ENCODE data around the gene STRN.

DNA sequence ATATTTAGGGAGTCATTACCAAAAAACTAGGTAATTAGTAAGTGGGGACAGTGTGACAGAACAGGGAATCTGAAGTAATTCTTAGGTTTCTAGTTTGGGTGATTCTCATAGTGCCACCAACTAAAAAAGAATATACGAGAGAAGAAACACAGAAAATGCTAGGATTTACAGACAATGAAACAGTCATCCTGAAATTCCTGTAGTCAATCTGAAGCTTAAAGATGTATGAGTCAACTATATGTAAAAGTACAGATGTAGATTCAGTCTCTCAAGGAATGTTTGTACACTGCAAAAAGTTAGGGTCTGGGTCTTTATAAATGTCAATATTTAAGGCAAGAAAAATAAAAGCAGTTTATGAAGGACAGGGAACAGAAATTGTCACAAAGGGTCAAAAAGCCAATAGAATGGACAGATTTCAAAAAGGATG lies 107.0 kb downstream of the STRN start:
- no peak for TF ChIP-seq BHLHE40 (IDR thresholded peaks at IDR 0.05; ENCODE audit: borderline replicate concordance)
- TF ChIP-seq, protein P1, sequence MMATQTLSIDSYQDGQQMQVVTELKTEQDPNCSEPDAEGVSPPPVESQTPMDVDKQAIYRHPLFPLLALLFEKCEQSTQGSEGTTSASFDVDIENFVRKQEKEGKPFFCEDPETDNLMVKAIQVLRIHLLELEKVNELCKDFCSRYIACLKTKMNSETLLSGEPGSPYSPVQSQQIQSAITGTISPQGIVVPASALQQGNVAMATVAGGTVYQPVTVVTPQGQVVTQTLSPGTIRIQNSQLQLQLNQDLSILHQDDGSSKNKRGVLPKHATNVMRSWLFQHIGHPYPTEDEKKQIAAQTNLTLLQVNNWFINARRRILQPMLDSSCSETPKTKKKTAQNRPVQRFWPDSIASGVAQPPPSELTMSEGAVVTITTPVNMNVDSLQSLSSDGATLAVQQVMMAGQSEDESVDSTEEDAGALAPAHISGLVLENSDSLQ (IDR thresholded peaks at IDR 0.05) = no peak
- TF ChIP-seq FOXM1 (IDR thresholded peaks at IDR 0.05; ENCODE audit: borderline replicate concordance) = no peak
- TF ChIP-seq TARDBP (IDR thresholded peaks at IDR 0.05) = no peak
- no peak for TF ChIP-seq SUZ12 (IDR thresholded peaks at IDR 0.05)
- TF ChIP-seq CTBP1 (IDR thresholded peaks at IDR 0.05; ENCODE audit: borderline replicate concordance) = no peak
- no peak for TF ChIP-seq ZNF384 (IDR thresholded peaks at IDR 0.05)
- TF ChIP-seq SP1 (IDR thresholded peaks at IDR 0.05) = no peak
- TF ChIP-seq FOXK2 (IDR thresholded peaks at IDR 0.05) = no peak
- TF ChIP-seq L3MBTL2 (conservative IDR thresholded peaks at IDR 0.05) = no peak
- no peak for TF ChIP-seq HDGF (IDR thresholded peaks at IDR 0.05; ENCODE audit: borderline replicate concordance)
- no peak for TF ChIP-seq ARNT (IDR thresholded peaks at IDR 0.05)
- TF ChIP-seq ELF4 (IDR thresholded peaks at IDR 0.05) = no peak
- TF ChIP-seq NFRKB (IDR thresholded peaks at IDR 0.05) = no peak
